Stomach (tissue), 4 donors: ENCODE data around the gene FSD2.

Experiments used
- CTCF ChIP-seq, 7 experiments: fragments of 450-650 bp in 4 of 7; fragments of 200-600 bp in 3 of 7; sonication (generic) in 3 of 7; IDR thresholded peaks; one replicate each; pipeline ENCODE4 v1.5.1; 2016 to 2019; ENCODE audit warnings: antibody characterized with exemption in 7 of 7, control low read depth in 2 of 7, mild to moderate bottlenecking in 1 of 7
- POLR2A ChIP-seq, 4 donors: fragments of 450-650 bp; IDR thresholded peaks; one replicate each; pipeline ENCODE4 v1.6.1; 2016; ENCODE audit warnings: antibody characterized with exemption in 4 of 4, control low read depth in 2 of 4, mild to moderate bottlenecking in 1 of 4, moderate library complexity in 1 of 4

- no peak for TF ChIP-seq CTCF (IDR thresholded peaks at IDR 0.05)
- TF ChIP-seq POLR2A (IDR thresholded peaks at IDR 0.05) = no peak
Measured at GRCh38 chr15:82742134-82742533, 63.7 kb downstream of the FSD2 start.
